ENCODE measurements around the gene AUH. TPM values are rescaled to one million over a fixed set of nuclear protein-coding genes. Genes with fewer than 3 reads are reported as not detected.

Gene AUH
- total RNA-seq, 4 donors from 2014 or later, result 23.5 to 50.7 (median 39.9) TPM

- no peak for TF ChIP-seq CTCF (IDR thresholded peaks at IDR 0.05; ENCODE audit: low read depth)
Observed at GRCh38 chr9:91376239-91376638, 14.5 kb upstream of the AUH start.

- TF ChIP-seq CTCF (IDR thresholded peaks at IDR 0.05; ENCODE audit: low read depth), result no peak
Observed at GRCh38 chr9:91374939-91375338, 13.2 kb upstream of the AUH start.

GRCh38 chr9:91371894-91372293, 10.2 kb upstream of the AUH start:
- TF ChIP-seq CTCF (IDR thresholded peaks at IDR 0.05; ENCODE audit: low read depth), result no peak

GRCh38 chr9:91364702-91365101, 3.0 kb upstream of the AUH start:
- TF ChIP-seq CTCF (IDR thresholded peaks at IDR 0.05; ENCODE audit: low read depth), result no peak

GRCh38 chr9:91364005-91364404, 2.3 kb upstream of the AUH start:
- TF ChIP-seq CTCF (IDR thresholded peaks at IDR 0.05; ENCODE audit: low read depth), result no peak

- no peak for TF ChIP-seq CTCF (IDR thresholded peaks at IDR 0.05; ENCODE audit: low read depth)
Observed at GRCh38 chr9:91362051-91362611, 413 bp upstream of the AUH start.

GRCh38 chr9:91360551-91361290, 997 bp downstream of the AUH start:
- TF ChIP-seq CTCF (IDR thresholded peaks at IDR 0.05; ENCODE audit: low read depth), result no peak

Data from subcutaneous adipose tissue (tissue), 4 donors.